Natural killer cell (primary cell): ENCODE results near the gene TACC2. TPM values are rescaled to one million over a fixed set of nuclear protein-coding genes. Genes with fewer than 3 reads are reported as not detected.

Experiments
- ATAC-seq, 3 donors: fragments of 150-1000 bp in 2 of 3; fragments of 200-7000 bp in 1 of 3; cut with Tn5 transposase; 1 replicate in 1 of 3; 2 replicates in 2 of 3; pipeline ENCODE4 v1.10.0; 2021; ENCODE audit warnings: mild to moderate bottlenecking in 2 of 3, moderate library complexity in 2 of 3
- DNase-seq, 2 donors: peaks; one replicate each; pipeline versions ENCODE4 v3.0.0 to v3.0.0-alpha.2; 2013 to 2021; ENCODE audit warnings: mixed read lengths in 1 of 2
- H3K27ac ChIP-seq: one replicate; pipeline ENCODE4 v1.5.1; 2013; ENCODE audit warnings: mild to moderate bottlenecking, low read length
- H3K27me3 ChIP-seq: one replicate; pipeline ENCODE4 v1.6.1; 2013; ENCODE audit warnings: low read length; ENCODE audit not compliant: control insufficient read depth, insufficient read depth
- H3K36me3 ChIP-seq: one replicate; pipeline ENCODE4 v1.6.1; 2013; ENCODE audit warnings: low read length; ENCODE audit not compliant: control insufficient read depth, insufficient read depth
- H3K4me1 ChIP-seq: one replicate; pipeline ENCODE4 v1.6.1; 2013; ENCODE audit warnings: low read length; ENCODE audit not compliant: control insufficient read depth, insufficient read depth
- H3K4me3 ChIP-seq: one replicate; pipeline ENCODE4 v1.5.1; 2013; ENCODE audit warnings: low read length
- H3K9me3 ChIP-seq: one replicate; pipeline ENCODE4 v1.6.1; 2013; ENCODE audit warnings: low read length; ENCODE audit not compliant: control insufficient read depth, insufficient read depth
- H3K27ac Mint-ChIP-seq, 2 donors: one replicate each; pipeline ENCODE4 v1.8.0; 2022; ENCODE audit warnings: mild to moderate bottlenecking in 2 of 2, mixed read lengths in 2 of 2, moderate library complexity in 1 of 2
- H3K27me3 Mint-ChIP-seq, 2 donors: one replicate each; pipeline ENCODE4 v1.8.0; 2022; ENCODE audit warnings: low read depth in 2 of 2, mixed read lengths in 2 of 2
- H3K36me3 Mint-ChIP-seq: one replicate; pipeline ENCODE4 v1.8.0; 2022; ENCODE audit warnings: mixed read lengths
- H3K4me1 Mint-ChIP-seq, 2 donors: one replicate each; pipeline ENCODE4 v1.8.0; 2022; ENCODE audit warnings: mixed read lengths in 2 of 2
- H3K4me3 Mint-ChIP-seq: one replicate; pipeline ENCODE4 v1.8.0; 2022; ENCODE audit warnings: mild to moderate bottlenecking, moderate library complexity, mixed read lengths
- H3K9me3 Mint-ChIP-seq, 2 donors: one replicate each; pipeline ENCODE4 v1.8.0; 2022; ENCODE audit warnings: mixed read lengths in 2 of 2
- WGBS: methylation state at CpG from one replicate; pipeline ENCODE4 v1.1.7; 2013; ENCODE audit warnings: missing lambda C conversion rate; ENCODE audit not compliant: insufficient coverage; 5-methylcytosine and 5-hydroxymethylcytosine counted together
- intact Hi-C: fragments of 100-400 bp; cut with micrococcal nuclease; formaldehyde crosslinking; loops from one replicate; pipeline ENCODE4 v1.14.2; 2022
- total RNA-seq, 4 donors: library from RNA; stranded (reverse); fragments of 120-200 nt in 1 of 4; gene quantifications; one replicate each; pipeline versions ENCODE4 v1.2.3 to v1.2.4, GENCODE V29; 2013 to 2022
- TF ChIP-seq, protein P1 (sequence below): fragments of 200-600 bp; IDR thresholded peaks from one replicate; pipeline ENCODE4 v1.8.0; 2022; ENCODE audit warnings: antibody characterized with exemption

TACC2 gene
- total RNA-seq, 3 donors from 2014 or later (not counting 1 experiment from before 2014, with no cell fraction given), result not detected

DNA sequence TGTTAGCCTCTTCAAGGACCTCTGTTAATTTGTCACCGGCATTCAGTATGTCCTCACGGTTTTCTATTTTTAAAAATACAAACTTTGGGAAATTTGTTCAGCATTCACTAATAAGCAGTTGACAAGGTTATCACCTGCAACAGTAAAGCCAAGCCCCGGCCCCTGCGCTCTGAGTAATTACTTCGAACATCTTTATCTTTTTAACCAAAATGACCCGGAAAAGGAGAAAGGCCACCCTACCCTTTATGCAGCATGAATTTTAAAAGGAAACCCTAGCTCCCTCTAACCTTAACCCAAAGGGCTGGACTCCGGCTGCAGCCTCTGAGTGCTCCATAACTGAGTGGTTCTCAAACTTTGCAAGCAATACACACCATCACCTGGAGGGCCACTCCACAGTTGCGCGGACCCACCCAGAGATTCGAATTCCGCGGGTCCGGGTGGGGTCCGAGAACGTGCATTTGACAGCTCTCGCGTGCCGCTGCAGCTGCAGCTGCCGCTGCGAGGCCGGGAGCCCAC, 14.9 kb upstream of the TACC2 start:
- peak in 1 of 3 donors; percentile 30 for ATAC-seq
- peak overlapping the region; percentile 88 for H3K4me3 Mint-ChIP-seq
- Histone ChIP-seq H3K27me3 (no peaks in the 10 kb centered on the region), H3K27ac (peak overlapping the region; percentile 11), H3K4me3 (peak overlapping the region; percentile 68), H3K36me3 (peaks cover 6% of the 10 kb centered on the region), H3K9me3 (no peaks in the 10 kb centered on the region), H3K4me1 (peaks cover 19% of the 10 kb centered on the region)
- H3K36me3 Mint-ChIP-seq, result no peaks in the 10 kb centered on the region
- TF ChIP-seq, protein P1, sequence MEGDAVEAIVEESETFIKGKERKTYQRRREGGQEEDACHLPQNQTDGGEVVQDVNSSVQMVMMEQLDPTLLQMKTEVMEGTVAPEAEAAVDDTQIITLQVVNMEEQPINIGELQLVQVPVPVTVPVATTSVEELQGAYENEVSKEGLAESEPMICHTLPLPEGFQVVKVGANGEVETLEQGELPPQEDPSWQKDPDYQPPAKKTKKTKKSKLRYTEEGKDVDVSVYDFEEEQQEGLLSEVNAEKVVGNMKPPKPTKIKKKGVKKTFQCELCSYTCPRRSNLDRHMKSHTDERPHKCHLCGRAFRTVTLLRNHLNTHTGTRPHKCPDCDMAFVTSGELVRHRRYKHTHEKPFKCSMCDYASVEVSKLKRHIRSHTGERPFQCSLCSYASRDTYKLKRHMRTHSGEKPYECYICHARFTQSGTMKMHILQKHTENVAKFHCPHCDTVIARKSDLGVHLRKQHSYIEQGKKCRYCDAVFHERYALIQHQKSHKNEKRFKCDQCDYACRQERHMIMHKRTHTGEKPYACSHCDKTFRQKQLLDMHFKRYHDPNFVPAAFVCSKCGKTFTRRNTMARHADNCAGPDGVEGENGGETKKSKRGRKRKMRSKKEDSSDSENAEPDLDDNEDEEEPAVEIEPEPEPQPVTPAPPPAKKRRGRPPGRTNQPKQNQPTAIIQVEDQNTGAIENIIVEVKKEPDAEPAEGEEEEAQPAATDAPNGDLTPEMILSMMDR, result no peak
- H3K27ac Mint-ChIP-seq, result peak overlapping the region; percentile 34 to 36
- no peak for DNase-seq
- peaks cover 18 to 23% of the 10 kb centered on the region in 2 donors for H3K4me1 Mint-ChIP-seq
- WGBS, result 17% methylated on average over 21 of the region's 21 CpGs
- intact Hi-C loops, result no loop called here
- no peaks in the 10 kb centered on the region for H3K9me3 Mint-ChIP-seq
- no peaks in the 10 kb centered on the region for H3K27me3 Mint-ChIP-seq

- Mint-ChIP-seq H3K27me3 (no peaks in the 10 kb centered on the region), H3K4me3 (peak within 1 kb of the TSS; percentile 88), H3K36me3 (no peaks in the 10 kb centered on the region), H3K27ac (peak within 1 kb of the TSS; percentile 34 to 36), H3K4me1 (peaks cover 18 to 23% of the 10 kb centered on the region in 2 donors), H3K9me3 (no peaks in the 10 kb centered on the region)
- H3K4me3 ChIP-seq, result peak within 1 kb of the TSS; percentile 68
- DNase-seq, result peak; percentile 56 to 82
- H3K4me1 ChIP-seq, result peaks cover 19% of the 10 kb centered on the region
- H3K9me3 ChIP-seq, result no peaks in the 10 kb centered on the region
- TF ChIP-seq, protein P1, result no peak
- peak; percentile 82 to 85 (median 84) for ATAC-seq
- H3K27me3 ChIP-seq, result no peaks in the 10 kb centered on the region
- under 1% methylated on average over 101 of the region's 101 CpGs for WGBS
- H3K36me3 ChIP-seq, result peaks cover 6% of the 10 kb centered on the region
- intact Hi-C loops, result no loop called here
- H3K27ac ChIP-seq, result peak within 1 kb of the TSS; percentile 79
Measured at GRCh38 chr10:121974535-121975294, 14.2 kb upstream of the TACC2 start, which contains the start of gene NSMCE4A. Gene NSMCE4A (minus strand): TSS chr10:121975217. CDS start chr10:121975165, 52 bp downstream.

DNA sequence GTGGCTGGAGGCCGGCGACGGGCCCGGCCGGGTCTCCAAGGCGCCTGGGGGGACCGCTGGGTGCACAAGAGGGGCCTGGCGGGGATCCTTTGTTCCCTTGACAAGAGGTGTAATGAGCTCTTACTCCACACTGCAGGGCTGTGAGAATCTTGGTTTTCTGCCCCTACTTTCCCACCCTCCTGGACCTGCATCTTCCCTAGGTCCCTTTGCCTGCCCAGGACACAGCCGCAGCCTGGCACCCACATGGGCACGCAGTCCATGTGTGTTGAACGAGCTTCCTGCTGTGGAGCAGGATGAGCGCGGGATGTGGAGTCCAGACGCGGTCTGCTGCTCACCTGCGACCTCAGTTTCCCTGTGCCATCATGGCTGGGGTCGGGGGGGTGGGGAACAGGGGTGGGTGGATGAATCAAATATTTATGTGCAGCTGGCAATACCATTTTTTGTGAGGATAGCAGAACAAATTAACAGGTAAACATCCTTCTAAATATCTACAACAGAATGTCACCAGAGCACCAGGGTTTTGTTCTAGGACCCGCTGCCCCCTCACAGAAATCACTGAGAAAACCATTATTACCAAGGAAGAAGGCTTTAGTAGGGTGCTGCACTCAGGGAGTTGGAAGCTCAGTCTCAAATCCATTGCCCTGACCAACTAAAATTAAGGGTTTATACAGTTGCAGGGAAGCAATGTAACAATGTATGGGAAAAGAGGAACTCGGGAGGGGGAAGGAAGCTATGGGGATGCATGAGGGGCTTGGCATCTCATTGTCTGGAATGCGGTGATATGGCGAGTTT, 13.5 kb upstream of the TACC2 start:
- intact Hi-C loops, result no loop called here

More for the DNA sequence above, 13.5 kb upstream of the TACC2 start:
- Mint-ChIP-seq H3K27me3 (no peaks in the 10 kb centered on the region), H3K4me1 (peaks cover 18 to 23% of the 10 kb centered on the region in 2 donors), H3K4me3 (peak overlapping the region; percentile 69), H3K36me3 (no peaks in the 10 kb centered on the region), H3K9me3 (no peaks in the 10 kb centered on the region), H3K27ac (peak overlapping the region in 1 of 2 donors; percentile 10)
- Histone ChIP-seq H3K36me3 (peaks cover 5% of the 10 kb centered on the region), H3K4me3 (peak overlapping the region; percentile 68), H3K9me3 (no peaks in the 10 kb centered on the region), H3K4me1 (peaks cover 19% of the 10 kb centered on the region), H3K27ac (peak overlapping the region; percentile 37), H3K27me3 (no peaks in the 10 kb centered on the region)
- DNase-seq (no peak), ATAC-seq (no peak)
- TF ChIP-seq, protein P1, result peak; percentile 34
- 38% methylated on average over 20 of the region's 21 CpGs for WGBS
